HepG2 (cell line): ENCODE results near the gene DNM3. TPM values are rescaled to one million over a fixed set of nuclear protein-coding genes. Genes with fewer than 3 reads are reported as not detected.

Experiments used
- BCL6 ChIP-seq: IDR thresholded peaks from 2 replicates; pipeline ENCODE4 v1.6.1; 2016; ENCODE audit warnings: missing genetic modification reagents, missing compliant biosample characterization
- KDM2A ChIP-seq: sonication (generic); formaldehyde crosslinking; IDR thresholded peaks from 2 replicates; pipeline ENCODE4 v1.4.0; 2020; ENCODE audit warnings: low read depth, missing genetic modification reagents, borderline replicate concordance
- KMT2B ChIP-seq: IDR thresholded peaks from 2 replicates; pipeline ENCODE4 v1.6.1; 2016; ENCODE audit warnings: missing genetic modification reagents, missing compliant biosample characterization
- MIER2 ChIP-seq: IDR thresholded peaks from 2 replicates; pipeline ENCODE4 v1.6.1; 2016; ENCODE audit warnings: missing biosample characterization, missing genetic modification reagents
- SMAD1 ChIP-seq: sonication (generic); formaldehyde crosslinking; IDR thresholded peaks from 2 replicates; pipeline ENCODE4 v1.4.0; 2020; ENCODE audit warnings: missing genetic modification reagents, low read depth, mild to moderate bottlenecking, borderline replicate concordance
- STAG1 ChIP-seq: sonication (generic); formaldehyde crosslinking; IDR thresholded peaks from 2 replicates; pipeline ENCODE4 v1.4.0; 2020; ENCODE audit warnings: missing genetic modification reagents
- TARDBP ChIP-seq: sonication (generic); formaldehyde crosslinking; IDR thresholded peaks from 2 replicates; pipeline ENCODE4 v1.8.0; 2022; ENCODE audit warnings: mild to moderate bottlenecking, missing genetic modification reagents
- THAP11 ChIP-seq: IDR thresholded peaks from 2 replicates; pipeline ENCODE4 v1.6.1; 2016; ENCODE audit warnings: missing biosample characterization, missing genetic modification reagents
- ZHX1 ChIP-seq: sonication (generic); formaldehyde crosslinking; IDR thresholded peaks from 2 replicates; pipeline ENCODE4 v1.8.1; 2022; ENCODE audit warnings: low read depth, mild to moderate bottlenecking, missing genetic modification reagents
- ZNF281 ChIP-seq: sonication (generic); formaldehyde crosslinking; IDR thresholded peaks from 2 replicates; pipeline ENCODE4 v1.4.0; 2020; ENCODE audit warnings: missing genetic modification reagents, borderline replicate concordance
- ZNF44 ChIP-seq: sonication (generic); formaldehyde crosslinking; IDR thresholded peaks from 2 replicates; pipeline ENCODE4 v1.5.1; 2020; ENCODE audit warnings: mild to moderate bottlenecking, missing genetic modification reagents
- ZNF543 ChIP-seq: sonication (generic); formaldehyde crosslinking; IDR thresholded peaks from 2 replicates; pipeline ENCODE4 v1.4.0; 2020; ENCODE audit warnings: mild to moderate bottlenecking, missing genetic modification reagents
- ZNF772 ChIP-seq: sonication (generic); formaldehyde crosslinking; IDR thresholded peaks from 2 replicates; pipeline ENCODE4 v1.5.0; 2020; ENCODE audit warnings: mild to moderate bottlenecking, missing genetic modification reagents
- ZSCAN29 ChIP-seq: sonication (generic); formaldehyde crosslinking; conservative IDR thresholded peaks from 2 replicates; pipeline ENCODE4 v1.4.0; 2020; ENCODE audit warnings: mild to moderate bottlenecking, missing genetic modification reagents
- polyA plus RNA-seq, 8 experiments: library from polyadenylated mRNA; depleted of rRNA in 3 of 8; stranded (reverse) in 7 of 8; unstranded in 1 of 8; fragments of >200 nt; fragmentation: Illumina TruSeq in 4 of 8; extraction: Trizol in 4 of 8; gene quantifications; 2 replicates each; pipeline versions ENCODE4 v1.2.1 to v1.2.3, GENCODE V29; 2011 to 2016; ENCODE audit warnings: low read depth in 4 of 8, missing spikeins in 1 of 8, mixed read lengths in 1 of 8; ENCODE audit not compliant: insufficient read depth in 1 of 8
- total RNA-seq, 5 experiments: library from RNA; depleted of rRNA; stranded (reverse); fragments of >200 nt; fragmentation: Illumina TruSeq; extraction: Trizol; gene quantifications; 2 replicates each; pipeline ENCODE4 v1.2.3, GENCODE V29; 2016; ENCODE audit warnings: low read depth in 1 of 5
- TF ChIP-seq, protein P1 (sequence below): sonication (generic); formaldehyde crosslinking; IDR thresholded peaks from 2 replicates; pipeline ENCODE4 v1.8.1; 2022; ENCODE audit warnings: mild to moderate bottlenecking, missing genetic modification reagents
- TF ChIP-seq, protein P2 (sequence below): sonication (generic); formaldehyde crosslinking; IDR thresholded peaks from 2 replicates; pipeline ENCODE4 v1.4.0; 2020; ENCODE audit warnings: missing genetic modification reagents
- TF ChIP-seq, protein P3 (sequence below): sonication (generic); formaldehyde crosslinking; IDR thresholded peaks from 2 replicates; pipeline ENCODE4 v1.5.1; 2020; ENCODE audit warnings: mild to moderate bottlenecking, missing genetic modification reagents

DNM3 gene
- total and polyA plus RNA-seq, 2 of the 13 experiments (the other 11 are each of a cell fraction or from before 2014, with no cell fraction given), result 0.05 TPM; not detected in 1

DNA sequence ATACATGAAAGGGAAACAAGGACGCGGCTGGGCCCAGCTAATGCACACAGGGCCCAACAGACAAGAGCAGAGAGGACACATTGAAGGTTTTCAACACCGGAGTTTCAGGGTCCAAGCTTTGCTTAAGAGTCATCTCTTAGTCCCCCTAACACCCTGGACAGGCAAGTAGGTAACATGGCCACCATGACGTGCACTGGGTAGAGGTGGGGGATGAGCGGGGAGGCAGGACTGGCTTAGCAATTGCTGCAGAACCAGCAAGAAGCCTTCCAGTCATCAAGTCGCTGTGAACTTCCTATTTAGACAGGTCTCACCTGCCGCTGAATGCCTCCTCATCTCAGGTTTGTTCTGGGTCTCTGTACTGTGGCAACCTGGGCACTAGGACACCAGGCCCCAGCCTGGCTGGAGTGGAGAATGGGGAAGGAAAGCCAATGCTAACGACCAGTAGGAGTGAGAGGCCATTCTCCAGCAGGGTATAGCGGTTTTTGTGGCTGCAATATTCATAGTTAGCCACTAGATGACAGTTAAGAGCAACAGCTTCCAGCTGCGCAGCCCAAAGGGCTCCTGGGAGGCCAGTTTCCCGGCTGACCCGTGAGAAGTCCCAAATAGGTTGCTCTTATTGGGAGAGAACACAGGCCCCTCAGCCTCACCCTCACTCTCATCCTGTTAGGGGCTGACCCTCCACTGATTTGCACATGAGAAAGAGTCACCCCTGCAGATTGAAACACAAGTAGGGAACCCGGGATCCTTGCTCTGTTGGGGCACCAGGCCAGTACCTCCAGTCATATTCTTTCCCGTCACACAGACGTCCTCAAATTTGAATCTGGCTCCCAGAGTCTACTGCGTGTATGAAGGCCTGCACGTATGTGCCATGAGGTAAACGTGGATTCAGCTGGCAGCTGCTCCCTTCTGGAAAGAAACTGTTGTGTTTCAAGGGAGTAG lies 608.6 kb downstream of the DNM3 start (continued):
- peak; percentile 72; the same call in 1 of the 2 replicates for TF ChIP-seq ZNF44 (CRISPR knock-in tag)
- peak; percentile 84 for TF ChIP-seq STAG1 (CRISPR knock-in tag)
- peak; percentile 61 for TF ChIP-seq KDM2A (CRISPR knock-in tag)
- TF ChIP-seq, protein P1, sequence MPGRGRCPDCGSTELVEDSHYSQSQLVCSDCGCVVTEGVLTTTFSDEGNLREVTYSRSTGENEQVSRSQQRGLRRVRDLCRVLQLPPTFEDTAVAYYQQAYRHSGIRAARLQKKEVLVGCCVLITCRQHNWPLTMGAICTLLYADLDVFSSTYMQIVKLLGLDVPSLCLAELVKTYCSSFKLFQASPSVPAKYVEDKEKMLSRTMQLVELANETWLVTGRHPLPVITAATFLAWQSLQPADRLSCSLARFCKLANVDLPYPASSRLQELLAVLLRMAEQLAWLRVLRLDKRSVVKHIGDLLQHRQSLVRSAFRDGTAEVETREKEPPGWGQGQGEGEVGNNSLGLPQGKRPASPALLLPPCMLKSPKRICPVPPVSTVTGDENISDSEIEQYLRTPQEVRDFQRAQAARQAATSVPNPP (CRISPR knock-in tag), result 0 out of 2 replicates have a peak, but pooled peaks have one; percentile 26
- 0 out of 2 replicates have a peak, but pooled peaks have one; percentile 7 for TF ChIP-seq KMT2B (CRISPR knock-in tag)
- peak; percentile 23; the same call in 1 of the 2 replicates for TF ChIP-seq BCL6 (CRISPR knock-in tag)
- peak; percentile 56; the same call in 1 of the 2 replicates for TF ChIP-seq THAP11 (CRISPR knock-in tag)
- TF ChIP-seq, protein P2, sequence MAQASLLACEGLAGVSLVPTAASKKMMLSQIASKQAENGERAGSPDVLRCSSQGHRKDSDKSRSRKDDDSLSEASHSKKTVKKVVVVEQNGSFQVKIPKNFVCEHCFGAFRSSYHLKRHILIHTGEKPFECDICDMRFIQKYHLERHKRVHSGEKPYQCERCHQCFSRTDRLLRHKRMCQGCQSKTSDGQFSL (CRISPR knock-in tag), result 0 out of 2 replicates have a peak, but pooled peaks have one; percentile 50
- TF ChIP-seq SMAD1 (CRISPR knock-in tag), result 0 out of 2 replicates have a peak, but pooled peaks have one; percentile 70
- peak; percentile 44 for TF ChIP-seq ZNF772
- no peak; the same call in 1 of the 2 replicates for TF ChIP-seq TARDBP (CRISPR knock-in tag)
- TF ChIP-seq ZHX1 (CRISPR knock-in tag), result peak; percentile 55
- TF ChIP-seq ZNF281 (CRISPR knock-in tag), result peak; percentile 33; the same call in 1 of the 2 replicates
- no peak for TF ChIP-seq ZSCAN29 (CRISPR knock-in tag)
- TF ChIP-seq, protein P3, sequence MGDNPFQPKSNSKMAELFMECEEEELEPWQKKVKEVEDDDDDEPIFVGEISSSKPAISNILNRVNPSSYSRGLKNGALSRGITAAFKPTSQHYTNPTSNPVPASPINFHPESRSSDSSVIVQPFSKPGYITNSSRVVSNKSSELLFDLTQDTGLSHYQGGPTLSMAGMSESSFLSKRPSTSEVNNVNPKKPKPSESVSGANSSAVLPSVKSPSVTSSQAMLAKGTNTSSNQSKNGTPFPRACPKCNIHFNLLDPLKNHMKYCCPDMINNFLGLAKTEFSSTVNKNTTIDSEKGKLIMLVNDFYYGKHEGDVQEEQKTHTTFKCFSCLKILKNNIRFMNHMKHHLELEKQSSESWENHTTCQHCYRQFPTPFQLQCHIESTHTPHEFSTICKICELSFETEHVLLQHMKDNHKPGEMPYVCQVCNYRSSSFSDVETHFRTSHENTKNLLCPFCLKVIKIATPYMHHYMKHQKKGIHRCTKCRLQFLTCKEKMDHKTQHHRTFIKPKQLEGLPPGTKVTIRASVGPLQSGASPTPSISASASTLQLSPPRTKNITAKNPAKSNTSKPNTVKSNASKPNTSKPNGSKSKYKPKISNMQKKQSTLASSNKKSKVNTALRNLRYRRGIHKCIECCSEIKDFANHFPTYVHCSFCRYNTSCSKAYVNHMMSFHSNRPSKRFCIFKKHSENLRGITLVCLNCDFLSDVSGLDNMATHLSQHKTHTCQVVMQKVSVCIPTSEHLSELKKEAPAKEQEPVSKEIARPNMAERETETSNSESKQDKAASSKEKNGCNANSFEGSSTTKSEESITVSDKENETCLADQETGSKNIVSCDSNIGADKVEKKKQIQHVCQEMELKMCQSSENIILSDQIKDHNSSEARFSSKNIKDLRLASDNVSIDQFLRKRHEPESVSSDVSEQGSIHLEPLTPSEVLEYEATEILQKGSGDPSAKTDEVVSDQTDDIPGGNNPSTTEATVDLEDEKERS, result 0 out of 2 replicates have a peak, but pooled peaks have one; percentile 53
- TF ChIP-seq ZNF543, result 0 out of 2 replicates have a peak, but pooled peaks have one; percentile 55
- peak; percentile 55; the same call in 1 of the 2 replicates for TF ChIP-seq MIER2 (CRISPR knock-in tag)
